ENCODE data around the gene RSPH4A.

- no peak for TF ChIP-seq REPIN1 (tag by site-specific recombination; IDR thresholded peaks at IDR 0.05; ENCODE audit: low read depth)
- TF ChIP-seq ZNF24 (tag by site-specific recombination; IDR thresholded peaks at IDR 0.05), result no peak
- no peak for TF ChIP-seq ZNF768 (tag by site-specific recombination; IDR thresholded peaks at IDR 0.05)
- TF ChIP-seq KLF7 (tag by site-specific recombination; IDR thresholded peaks at IDR 0.05; ENCODE audit: borderline replicate concordance), result no peak
- no peak for TF ChIP-seq CTCF (tag by site-specific recombination; IDR thresholded peaks at IDR 0.05)
- TF ChIP-seq ZNF138 (tag by site-specific recombination; IDR thresholded peaks at IDR 0.05; ENCODE audit: borderline replicate concordance), result no peak
- TF ChIP-seq ZFP3 (tag by site-specific recombination; IDR thresholded peaks at IDR 0.05; ENCODE audit: low read depth), result no peak
- TF ChIP-seq ZNF10 (tag by site-specific recombination; IDR thresholded peaks at IDR 0.05), result no peak
- TF ChIP-seq ZNF266 (tag by site-specific recombination; IDR thresholded peaks at IDR 0.05; ENCODE audit: low read depth), result no peak
- TF ChIP-seq KLF16 (tag by site-specific recombination; IDR thresholded peaks at IDR 0.05), result no peak
Measured at GRCh38 chr6:116682334-116682712, 66.0 kb downstream of the RSPH4A start.
